IPS-NIHi11 (cell line): ENCODE data around the gene ANO5.

Experiments
- DNase-seq: peaks from one replicate; pipeline ENCODE4 v3.0.0; 2012; ENCODE audit warnings: mixed read lengths, low spot score

The ANO5 gene

DNA sequence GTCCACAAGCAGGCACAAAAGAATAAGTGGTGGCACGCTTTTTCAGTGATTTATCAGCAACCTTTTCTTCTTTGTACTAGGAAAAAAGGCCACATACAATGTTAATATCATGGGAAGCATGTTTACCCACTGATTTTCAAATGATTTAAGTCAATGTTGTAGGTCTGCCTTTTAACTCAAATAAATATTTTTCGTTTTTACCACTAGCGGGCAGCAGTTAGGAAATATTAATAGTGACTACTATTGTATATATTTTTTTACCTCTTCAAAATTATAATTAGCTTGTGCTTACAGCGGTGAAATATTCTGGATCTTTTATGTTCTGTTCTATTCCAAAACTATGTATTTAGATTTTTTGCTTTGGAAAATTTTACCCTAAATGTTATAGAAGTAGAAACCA, 138.9 kb downstream of the ANO5 start:
- DNase-seq, result no peak
